Measurements from ENCODE around the gene TMEM221.

The TMEM221 gene

DNA sequence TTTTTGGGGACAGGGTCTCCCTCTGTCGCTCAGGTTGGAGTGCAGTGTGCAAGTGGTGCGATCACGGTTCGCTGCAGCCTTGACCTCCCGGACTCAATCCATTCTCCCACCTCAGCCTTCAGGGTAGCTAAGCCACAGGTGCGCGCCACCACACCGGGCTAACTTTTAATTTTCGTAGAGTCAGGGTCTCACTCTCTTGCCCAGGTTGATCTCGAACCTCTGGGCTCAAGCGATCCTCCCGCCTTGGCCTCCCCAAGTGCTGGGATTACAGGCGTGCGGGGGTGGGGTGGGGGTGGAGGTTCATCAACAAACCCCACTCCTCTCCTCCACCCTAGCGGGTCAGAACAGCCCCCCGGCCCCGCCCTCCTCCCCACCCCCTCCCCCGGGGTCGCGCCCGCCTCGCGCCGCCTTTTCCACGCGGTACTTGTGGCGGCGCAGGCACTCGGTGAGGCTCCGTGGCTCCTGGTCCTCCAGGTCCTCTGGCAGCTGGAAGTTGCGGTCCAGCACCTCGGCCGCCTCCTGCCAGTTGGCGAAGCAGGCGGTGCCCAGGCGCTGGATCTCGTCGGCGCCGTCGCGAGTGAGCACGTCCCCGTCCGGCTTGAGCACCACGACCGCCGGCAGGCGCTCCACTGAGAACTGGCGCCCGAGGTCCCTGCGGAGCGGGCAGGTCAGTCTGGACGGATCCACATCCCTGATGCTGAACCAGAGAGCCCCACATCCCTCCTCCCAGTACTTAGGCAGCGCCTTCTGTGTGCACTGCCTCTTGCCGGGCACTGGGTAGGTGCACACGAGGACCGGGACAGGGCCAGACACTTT, 7.0 kb upstream of the TMEM221 start:
- Histone ChIP-seq H3K9me3 (ENCODE audit: insufficient read depth, low read depth, low read length) (no peaks in the 10 kb centered on the region; the same call in 1 of the 2 replicates), H3K4me1 (ENCODE audit: insufficient read depth, low read length) (no peaks in the 10 kb centered on the region; the same call in 1 of the 2 replicates), H3K27ac (ENCODE audit: low read length) (no peak overlapping the region), H3K27me3 (ENCODE audit: insufficient read depth, low read length) (peaks cover 49% of the 10 kb centered on the region), H3K4me3 (ENCODE audit: low read length) (no peak overlapping the region), H3K36me3 (ENCODE audit: insufficient read depth, low read depth, low read length) (no peaks in the 10 kb centered on the region), H3K9ac (ENCODE audit: low read depth, low read length) (no peak overlapping the region)

DNA sequence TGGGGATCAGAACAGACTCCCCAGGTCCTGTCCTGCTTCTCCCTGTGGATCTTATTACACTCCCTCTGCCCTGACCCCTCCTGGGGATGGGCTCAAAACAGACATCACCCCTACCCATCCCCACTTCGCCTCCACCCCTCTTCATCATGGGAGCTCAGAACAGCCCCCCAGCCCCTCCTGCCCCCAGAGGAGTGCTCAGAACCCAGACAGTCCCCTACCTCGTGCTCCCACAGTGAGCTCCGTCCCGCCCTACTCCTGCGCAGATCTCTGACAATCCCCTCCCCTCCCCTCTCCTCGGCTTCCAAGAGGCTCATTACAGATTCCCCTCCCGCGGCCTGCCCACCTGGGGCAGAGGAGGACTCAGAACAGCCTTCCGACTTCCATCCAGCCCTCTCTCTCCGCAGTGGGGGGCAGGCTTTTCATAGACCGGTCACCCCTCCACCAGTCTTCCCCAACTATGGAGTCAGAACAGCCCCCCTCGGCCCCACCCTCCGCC, 6.2 kb upstream of the TMEM221 start:
- Histone ChIP-seq H3K9ac (ENCODE audit: low read depth, low read length) (no peak overlapping the region), H3K4me3 (ENCODE audit: low read length) (peak overlapping the region; percentile 57; the same call in 1 of the 2 replicates), H3K9me3 (ENCODE audit: insufficient read depth, low read depth, low read length) (no peaks in the 10 kb centered on the region; the same call in 1 of the 2 replicates), H3K36me3 (ENCODE audit: insufficient read depth, low read depth, low read length) (no peaks in the 10 kb centered on the region), H3K4me1 (ENCODE audit: insufficient read depth, low read length) (no peaks in the 10 kb centered on the region; the same call in 1 of the 2 replicates), H3K27me3 (ENCODE audit: insufficient read depth, low read length) (peaks cover 58% of the 10 kb centered on the region), H3K27ac (ENCODE audit: low read length) (no peak overlapping the region)

- no peak overlapping the region for H3K27ac ChIP-seq (ENCODE audit: low read length)
- H3K4me3 ChIP-seq (ENCODE audit: low read length) = no peak overlapping the region
- H3K4me1 ChIP-seq (ENCODE audit: insufficient read depth, low read length) = no peaks in the 10 kb centered on the region; the same call in 1 of the 2 replicates
- no peaks in the 10 kb centered on the region; the same call in 1 of the 2 replicates for H3K9me3 ChIP-seq (ENCODE audit: insufficient read depth, low read depth, low read length)
- H3K36me3 ChIP-seq (ENCODE audit: insufficient read depth, low read depth, low read length) = no peaks in the 10 kb centered on the region
- peaks cover 59% of the 10 kb centered on the region for H3K27me3 ChIP-seq (ENCODE audit: insufficient read depth, low read length)
- H3K9ac ChIP-seq (ENCODE audit: low read depth, low read length) = no peak overlapping the region
Observed at GRCh38 chr19:17451820-17452219, 3.4 kb upstream of the TMEM221 start.

- Histone ChIP-seq H3K4me3 (ENCODE audit: low read length) (no peak overlapping the region), H3K4me1 (ENCODE audit: insufficient read depth, low read length) (no peaks in the 10 kb centered on the region; the same call in 1 of the 2 replicates), H3K9me3 (ENCODE audit: insufficient read depth, low read depth, low read length) (no peaks in the 10 kb centered on the region; the same call in 1 of the 2 replicates), H3K27me3 (ENCODE audit: insufficient read depth, low read length) (peaks cover 58% of the 10 kb centered on the region), H3K36me3 (ENCODE audit: insufficient read depth, low read depth, low read length) (no peaks in the 10 kb centered on the region), H3K27ac (ENCODE audit: low read length) (no peak overlapping the region), H3K9ac (ENCODE audit: low read depth, low read length) (no peak overlapping the region)
Observed at GRCh38 chr19:17450264-17451075, 2.0 kb upstream of the TMEM221 start.

DNA sequence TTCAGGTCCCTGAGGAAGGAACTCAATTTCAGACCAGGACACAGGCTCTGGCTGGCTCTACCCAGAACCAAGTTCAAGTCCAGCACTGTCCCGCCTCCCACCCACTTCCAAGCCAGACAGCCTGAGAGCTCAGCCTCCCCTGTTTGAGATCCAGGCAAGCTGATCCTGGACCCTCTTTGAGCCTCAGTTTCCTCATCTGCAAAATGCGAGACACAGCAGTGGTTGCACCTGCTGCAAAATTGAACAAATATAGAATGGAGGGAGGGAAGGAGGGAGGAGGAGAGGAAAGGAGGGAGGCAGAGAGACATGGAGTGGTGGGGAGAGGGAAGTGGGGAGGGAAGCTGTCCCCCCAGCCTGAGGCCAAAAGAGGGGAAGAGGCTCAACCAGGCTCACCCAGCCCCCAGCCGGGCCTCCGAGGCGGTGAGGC, 751 bp downstream of the TMEM221 start:
- H3K9ac ChIP-seq (ENCODE audit: low read depth, low read length) = peak overlapping the region; percentile 53; the same call in 1 of the 2 replicates
- no peaks in the 10 kb centered on the region for H3K9me3 ChIP-seq (ENCODE audit: insufficient read depth, low read depth, low read length)
- H3K27ac ChIP-seq (ENCODE audit: low read length) = no peak overlapping the region
- H3K36me3 ChIP-seq (ENCODE audit: insufficient read depth, low read depth, low read length) = no peaks in the 10 kb centered on the region
- peaks cover 44% of the 10 kb centered on the region for H3K27me3 ChIP-seq (ENCODE audit: insufficient read depth, low read length)
- peak overlapping the region; percentile 67 for H3K4me3 ChIP-seq (ENCODE audit: low read length)
- H3K4me1 ChIP-seq (ENCODE audit: insufficient read depth, low read length) = no peaks in the 10 kb centered on the region

DNA sequence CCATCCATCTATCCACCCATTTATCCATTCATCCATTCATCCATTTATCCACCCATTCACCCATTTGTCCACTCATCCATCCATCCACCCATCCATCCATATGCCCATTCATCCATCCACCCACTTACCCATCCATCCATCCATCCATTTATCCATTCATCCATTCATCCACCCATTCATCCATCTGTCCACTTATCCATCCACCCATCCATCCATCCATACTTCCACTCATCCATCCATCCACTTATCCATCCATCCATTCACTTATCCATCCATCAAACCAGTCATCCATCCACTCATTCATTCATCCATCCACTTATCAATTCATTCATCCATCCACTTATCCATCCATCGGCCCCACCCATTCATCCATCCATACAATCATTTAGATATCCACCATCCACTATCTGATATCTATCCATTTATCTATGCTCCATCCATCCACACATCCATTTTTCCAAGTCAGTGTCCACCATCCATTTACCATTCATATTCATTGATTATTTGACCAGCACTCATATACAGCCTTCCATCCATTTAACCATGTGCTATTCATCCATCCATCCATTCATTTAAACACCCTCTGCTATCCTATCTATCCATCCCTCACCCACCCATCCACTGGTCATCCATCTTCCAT, 2.8 kb downstream of the TMEM221 start:
- Histone ChIP-seq H3K9me3 (ENCODE audit: insufficient read depth, low read depth, low read length) (no peaks in the 10 kb centered on the region), H3K9ac (ENCODE audit: low read depth, low read length) (no peak overlapping the region), H3K27ac (ENCODE audit: low read length) (no peak overlapping the region), H3K4me1 (ENCODE audit: insufficient read depth, low read length) (no peaks in the 10 kb centered on the region), H3K27me3 (ENCODE audit: insufficient read depth, low read length) (peaks cover 41% of the 10 kb centered on the region), H3K36me3 (ENCODE audit: insufficient read depth, low read depth, low read length) (no peaks in the 10 kb centered on the region), H3K4me3 (ENCODE audit: low read length) (no peak overlapping the region)

DNA sequence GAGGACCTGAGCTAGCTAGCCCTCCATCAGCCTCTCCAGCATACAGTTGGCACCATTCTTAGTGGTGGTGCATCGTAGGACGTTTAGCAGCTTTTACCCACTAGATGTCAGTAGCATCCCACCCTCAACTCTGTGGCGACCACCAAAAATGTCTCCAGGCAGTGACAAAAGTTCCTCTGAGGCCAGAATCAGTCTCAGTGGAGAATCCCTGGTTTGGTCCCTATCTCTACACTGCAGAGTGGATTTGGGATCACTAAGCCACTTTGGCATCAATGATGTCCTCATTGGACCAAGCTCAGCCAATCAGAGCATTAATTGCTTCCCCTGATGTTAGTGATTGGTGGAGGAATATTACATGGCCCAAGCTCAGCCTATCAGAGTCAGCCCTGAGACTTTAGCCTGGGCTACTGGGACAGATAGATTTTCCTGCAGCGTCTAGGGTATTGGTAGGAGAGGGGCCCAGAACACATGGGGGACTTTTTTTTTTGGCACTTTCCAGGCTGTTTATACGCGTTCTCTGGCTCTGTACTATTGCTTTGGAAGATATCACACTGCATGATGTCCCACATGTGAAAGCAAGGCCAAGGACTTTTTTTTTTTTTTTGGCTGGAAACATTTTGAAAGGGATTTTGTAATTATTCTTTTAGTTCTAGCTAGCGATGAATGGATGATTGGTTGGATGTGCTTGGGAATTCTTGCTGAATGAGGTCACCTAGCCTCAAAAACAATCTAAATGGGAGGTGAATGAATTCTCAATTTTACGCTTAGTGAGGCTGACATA, 7.0 kb downstream of the TMEM221 start:
- Histone ChIP-seq H3K36me3 (ENCODE audit: insufficient read depth, low read depth, low read length) (no peaks in the 10 kb centered on the region), H3K27me3 (ENCODE audit: insufficient read depth, low read length) (peaks cover 14% of the 10 kb centered on the region), H3K9me3 (ENCODE audit: insufficient read depth, low read depth, low read length) (no peaks in the 10 kb centered on the region), H3K27ac (ENCODE audit: low read length) (no peak overlapping the region), H3K4me1 (ENCODE audit: insufficient read depth, low read length) (no peaks in the 10 kb centered on the region), H3K4me3 (ENCODE audit: low read length) (no peak overlapping the region), H3K9ac (ENCODE audit: low read depth, low read length) (no peak overlapping the region)

DNA sequence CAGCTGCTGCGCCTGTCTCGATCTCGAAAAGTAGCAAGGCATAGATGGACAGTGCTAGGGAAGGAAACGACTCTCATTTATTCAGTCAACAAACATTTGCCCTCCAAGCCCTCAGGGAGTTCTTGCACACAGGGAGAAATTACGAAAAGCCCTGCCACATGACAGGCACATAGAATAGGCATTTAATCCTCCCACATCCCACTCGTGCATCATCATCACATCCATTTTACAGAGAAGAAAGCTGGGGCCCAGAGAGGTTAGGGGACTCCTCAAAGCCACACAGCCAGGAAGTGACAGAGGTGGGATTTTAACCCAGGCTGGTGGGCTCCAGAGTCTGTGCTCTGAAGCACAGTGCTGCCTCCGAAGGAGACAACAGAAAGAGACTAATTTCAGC, 11.6 kb downstream of the TMEM221 start:
- Histone ChIP-seq H3K36me3 (ENCODE audit: insufficient read depth, low read depth, low read length) (no peaks in the 10 kb centered on the region), H3K4me3 (ENCODE audit: low read length) (no peak overlapping the region), H3K27me3 (ENCODE audit: insufficient read depth, low read length) (no peaks in the 10 kb centered on the region), H3K9ac (ENCODE audit: low read depth, low read length) (no peak overlapping the region), H3K27ac (ENCODE audit: low read length) (no peak overlapping the region), H3K9me3 (ENCODE audit: insufficient read depth, low read depth, low read length) (no peaks in the 10 kb centered on the region), H3K4me1 (ENCODE audit: insufficient read depth, low read length) (no peaks in the 10 kb centered on the region)

DNA sequence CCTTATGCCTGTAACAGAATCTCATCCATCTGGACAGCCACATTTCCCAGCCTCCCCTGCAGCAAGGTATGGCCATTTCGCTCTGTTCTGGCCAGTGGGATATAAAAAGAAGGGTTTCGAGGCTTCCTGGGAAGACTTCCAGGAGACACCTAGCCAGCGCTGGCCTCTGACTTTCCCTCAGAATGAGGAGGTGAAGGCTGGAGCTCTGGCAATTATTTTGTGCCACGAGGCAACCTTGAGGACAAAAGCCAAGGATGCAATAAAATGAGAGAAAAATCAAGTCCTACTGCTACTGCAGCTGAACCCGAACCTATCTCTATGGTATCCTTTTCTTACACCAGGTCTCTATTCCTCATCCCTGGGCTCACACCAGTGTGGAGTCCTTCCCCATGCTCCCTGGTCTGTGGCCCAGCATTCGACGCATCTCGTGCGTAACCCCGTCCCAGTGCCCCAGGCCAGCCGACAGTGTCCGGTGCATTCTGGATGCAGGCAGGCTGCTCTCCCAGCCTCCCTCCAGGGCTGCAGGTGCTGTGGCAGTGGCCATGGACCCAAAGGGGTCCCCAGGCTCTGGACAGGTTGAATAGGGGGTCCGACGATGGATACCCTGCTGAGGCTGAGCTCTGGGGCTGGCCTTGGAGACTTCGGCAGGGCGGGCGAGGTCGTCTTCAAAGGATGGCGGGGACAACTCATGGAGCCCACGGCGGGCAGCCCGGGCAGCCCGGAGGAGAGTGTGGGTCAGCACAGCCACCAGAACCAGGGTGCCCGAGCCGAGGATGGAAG, 12.2 kb downstream of the TMEM221 start:
- H3K27ac ChIP-seq (ENCODE audit: low read length) = no peak overlapping the region
- H3K36me3 ChIP-seq (ENCODE audit: insufficient read depth, low read depth, low read length) = no peaks in the 10 kb centered on the region
- no peaks in the 10 kb centered on the region for H3K4me1 ChIP-seq (ENCODE audit: insufficient read depth, low read length)
- no peaks in the 10 kb centered on the region for H3K27me3 ChIP-seq (ENCODE audit: insufficient read depth, low read length)
- no peak overlapping the region for H3K4me3 ChIP-seq (ENCODE audit: low read length)
- H3K9me3 ChIP-seq (ENCODE audit: insufficient read depth, low read depth, low read length) = no peaks in the 10 kb centered on the region
- no peak overlapping the region for H3K9ac ChIP-seq (ENCODE audit: low read depth, low read length)

DNA sequence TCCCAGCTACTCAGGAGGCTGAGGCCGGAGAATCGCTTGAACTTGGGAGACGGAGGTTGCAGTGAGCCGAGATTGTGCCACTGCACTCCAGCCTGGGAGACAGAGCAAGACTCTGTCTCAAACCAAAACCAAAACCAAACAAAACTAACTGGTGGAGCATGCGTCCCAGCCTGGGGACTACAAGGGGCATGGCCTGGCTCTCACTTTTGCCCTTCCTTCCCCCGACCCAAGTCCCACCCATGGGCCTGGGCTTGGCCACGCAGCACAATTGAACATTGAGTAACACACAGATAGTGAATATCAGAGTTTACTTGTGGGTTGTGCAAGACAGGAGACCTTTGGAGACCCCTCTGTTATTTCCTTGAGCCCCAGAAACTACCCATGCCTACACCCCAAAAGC, 13.2 kb downstream of the TMEM221 start:
- Histone ChIP-seq H3K27me3 (ENCODE audit: insufficient read depth, low read length) (no peaks in the 10 kb centered on the region), H3K9ac (ENCODE audit: low read depth, low read length) (no peak overlapping the region), H3K36me3 (ENCODE audit: insufficient read depth, low read depth, low read length) (no peaks in the 10 kb centered on the region), H3K27ac (ENCODE audit: low read length) (no peak overlapping the region), H3K4me1 (ENCODE audit: insufficient read depth, low read length) (no peaks in the 10 kb centered on the region), H3K9me3 (ENCODE audit: insufficient read depth, low read depth, low read length) (no peaks in the 10 kb centered on the region), H3K4me3 (ENCODE audit: low read length) (no peak overlapping the region)
